Measurements from ENCODE around the gene LCE1F.

The LCE1F gene

GRCh38 chr1:152770411-152770810, 4.5 kb upstream of the LCE1F start:
- TF ChIP-seq CTCF (IDR thresholded peaks at IDR 0.05; ENCODE audit: insufficient read depth, missing control alignments), result no peak
- DNase-seq (ENCODE audit: insufficient read length, low spot score) (no peak), FAIRE-seq (no peak)

DNA sequence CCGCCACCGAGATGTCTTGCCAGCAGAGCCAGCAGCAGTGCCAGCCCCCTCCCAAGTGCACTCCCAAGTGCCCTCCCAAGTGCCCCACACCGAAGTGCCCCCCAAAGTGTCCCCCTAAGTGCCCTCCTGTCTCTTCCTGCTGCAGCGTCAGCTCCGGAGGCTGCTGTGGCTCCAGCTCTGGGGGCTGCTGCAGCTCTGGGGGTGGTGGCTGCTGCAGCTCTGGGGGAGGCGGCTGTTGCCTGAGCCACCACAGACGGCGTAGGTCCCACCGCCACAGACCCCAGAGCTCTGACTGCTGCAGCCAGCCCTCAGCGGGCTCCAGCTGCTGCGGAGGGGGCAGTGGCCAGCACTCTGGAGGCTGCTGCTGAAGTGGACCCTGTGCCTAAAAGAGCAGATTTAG, 1.4 kb downstream of the LCE1F start:
- DNase-seq (ENCODE audit: insufficient read length, low spot score), result no peak
- no peak for TF ChIP-seq CTCF (IDR thresholded peaks at IDR 0.05; ENCODE audit: insufficient read depth, missing control alignments)
- no peak for FAIRE-seq

- no peak for FAIRE-seq
- no peak for DNase-seq (ENCODE audit: insufficient read length, low spot score)
Measured at GRCh38 chr1:152777510-152778137, 2.7 kb downstream of the LCE1F start.

GRCh38 chr1:152783095-152783494, 8.2 kb downstream of the LCE1F start:
- no peak for TF ChIP-seq CTCF (IDR thresholded peaks at IDR 0.05; ENCODE audit: insufficient read depth, missing control alignments)
- FAIRE-seq, result no peak

More at GRCh38 chr1:152777510-152778137, 2.7 kb downstream of the LCE1F start:
- TF ChIP-seq CTCF (IDR thresholded peaks at IDR 0.05; ENCODE audit: insufficient read depth, missing control alignments), result peak; percentile 24

DNA sequence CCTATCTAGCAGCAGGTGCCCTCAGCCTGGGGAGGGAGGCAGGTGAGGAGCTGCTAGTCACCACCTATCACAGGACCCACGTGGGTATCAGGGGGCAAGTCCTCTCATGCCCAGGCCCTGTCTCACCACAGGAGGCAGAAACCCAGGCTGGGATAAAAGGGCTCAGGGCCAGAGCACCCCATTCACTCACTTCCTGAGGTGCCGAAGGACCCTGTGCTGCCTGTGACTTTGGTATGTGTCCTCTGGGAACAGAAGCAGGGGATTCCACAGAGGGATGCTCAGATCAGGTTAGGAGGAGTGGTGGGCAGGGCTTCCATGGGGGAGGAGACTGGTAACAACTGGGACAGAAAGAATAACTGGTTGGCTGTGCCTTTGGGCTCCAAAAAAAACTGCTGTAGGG, 11.1 kb downstream of the LCE1F start, which contains the start of gene LCE1E:
TSS of gene LCE1E (plus strand) at position 181 of the 400 bp plus-strand sequence. CDS start 1,043 bp downstream, outside the sequence.
- no peak for TF ChIP-seq CTCF (IDR thresholded peaks at IDR 0.05; ENCODE audit: insufficient read depth, missing control alignments)
- FAIRE-seq (no peak), DNase-seq (ENCODE audit: insufficient read length, low spot score) (no peak)

More at GRCh38 chr1:152783095-152783494, 8.2 kb downstream of the LCE1F start:
- DNase-seq (ENCODE audit: insufficient read length, low spot score), result no peak

DNA sequence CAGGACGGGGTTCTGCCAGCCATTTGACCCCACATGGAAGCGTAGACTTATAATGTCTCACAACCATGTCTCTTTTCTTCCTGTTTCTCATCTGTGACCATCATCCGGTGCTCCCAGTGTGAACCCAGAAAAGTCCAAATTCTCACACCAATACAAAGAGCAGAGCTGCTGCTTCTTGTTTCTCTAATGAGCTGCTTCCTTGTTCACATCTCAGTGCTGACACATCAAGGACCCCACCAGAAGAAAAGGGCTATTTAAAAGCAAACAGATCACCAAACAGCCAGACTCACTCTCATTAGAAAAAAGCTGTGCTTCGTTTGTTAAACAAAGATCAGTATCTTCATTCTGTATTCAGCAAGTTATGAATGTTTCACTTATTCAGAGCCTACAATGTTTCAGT, 20.7 kb downstream of the LCE1F start:
- FAIRE-seq, result no peak

More for the DNA sequence above, 20.7 kb downstream of the LCE1F start:
- TF ChIP-seq CTCF (IDR thresholded peaks at IDR 0.05; ENCODE audit: insufficient read depth, missing control alignments), result no peak
- no peak for DNase-seq (ENCODE audit: insufficient read length, low spot score)
